CD4-positive, alpha-beta T cell treated with Interleukin-17A for 4 hours (primary cell): ENCODE data around the gene DNASE1L2.

ENCODE experiments used
- DNase-seq: peaks from one replicate; pipeline ENCODE4 v3.0.0-alpha.2; 2020; ENCODE audit warnings: mixed read lengths

Gene DNASE1L2

GRCh38 chr16:2271848-2272461, 35.7 kb downstream of the DNASE1L2 start:
- DNase-seq = no peak

- no peak for DNase-seq
Measured at GRCh38 chr16:2273484-2273883, 37.2 kb downstream of the DNASE1L2 start.

- DNase-seq = no peak
Measured at GRCh38 chr16:2273931-2274330, 37.7 kb downstream of the DNASE1L2 start.

GRCh38 chr16:2275476-2276367, 39.5 kb downstream of the DNASE1L2 start:
- DNase-seq = no peak

- no peak for DNase-seq
Measured at GRCh38 chr16:2276368-2277195, 40.3 kb downstream of the DNASE1L2 start.

- no peak for DNase-seq
Measured at GRCh38 chr16:2277466-2278271, 41.4 kb downstream of the DNASE1L2 start.

GRCh38 chr16:2278272-2278608, 42.0 kb downstream of the DNASE1L2 start:
- no peak for DNase-seq

- no peak for DNase-seq
Measured at GRCh38 chr16:2278956-2279800, 42.9 kb downstream of the DNASE1L2 start.

- no peak for DNase-seq
Measured at GRCh38 chr16:2280461-2280860, 44.2 kb downstream of the DNASE1L2 start.

GRCh38 chr16:2280981-2281542, 44.8 kb downstream of the DNASE1L2 start:
- no peak for DNase-seq

- no peak for DNase-seq
Measured at GRCh38 chr16:2282262-2282661, 46.0 kb downstream of the DNASE1L2 start.

GRCh38 chr16:2282866-2283555, 46.8 kb downstream of the DNASE1L2 start:
- DNase-seq = no peak

GRCh38 chr16:2284001-2284770, 47.9 kb downstream of the DNASE1L2 start:
- DNase-seq = no peak

- DNase-seq = no peak
Measured at GRCh38 chr16:2284797-2285576, 48.7 kb downstream of the DNASE1L2 start.

- DNase-seq = no peak
Measured at GRCh38 chr16:2285731-2286191, 49.5 kb downstream of the DNASE1L2 start.

- DNase-seq = no peak
Measured at GRCh38 chr16:2286550-2286949, 50.3 kb downstream of the DNASE1L2 start.

- DNase-seq = no peak
Measured at GRCh38 chr16:2287916-2288547, 51.8 kb downstream of the DNASE1L2 start.
